OCI-LY3 (cell line): ENCODE data around the gene OSTN.

Experiments used
- CTCF ChIP-seq: fragments of 200-600, 300-600 bp; sonication (generic); IDR thresholded peaks from 2 replicates; pipeline ENCODE4 v1.5.1; 2014; ENCODE audit warnings: antibody characterized with exemption, low read length, low read depth
- EZH2phosphoT487 ChIP-seq: fragments of 200-600 bp; shearing (Covaris generic); IDR thresholded peaks from 2 replicates; pipeline ENCODE4 v1.6.1; 2018; ENCODE audit warnings: antibody characterized with exemption, mixed run types, low read depth

GRCh38 chr3:191192941-191193340 lies 6.1 kb upstream of the OSTN start:
- TF ChIP-seq CTCF (no peak), EZH2phosphoT487 (no peak)
